PFSK-1 (cell line): ENCODE data around the gene CD276.

Experiments used
- FOXP2 ChIP-seq: optimal IDR thresholded peaks from 2 replicates; pipeline ENCODE3; 2011; ENCODE audit warnings: borderline replicate concordance, control low read depth, inconsistent platforms; ENCODE audit not compliant: insufficient read depth; ENCODE audit errors: extremely low read length, extremely low read depth
- POLR2AphosphoS5 ChIP-seq: IDR thresholded peaks from 2 replicates; pipeline ENCODE4 v1.6.1; 2012; ENCODE audit warnings: low read depth, mild to moderate bottlenecking, control low read depth, low read length, moderate library complexity
- REST ChIP-seq, 2 experiments: IDR thresholded peaks; 2 replicates each; pipeline versions ENCODE4 v1.6.1 to v1.8.0; 2011 to 2012; ENCODE audit warnings: low read depth in 2 of 2, low read length in 2 of 2, control low read depth in 1 of 2, inconsistent platforms in 1 of 2, mild to moderate bottlenecking in 1 of 2, moderate library complexity in 1 of 2; ENCODE audit not compliant: insufficient read depth in 1 of 2
- SIN3A ChIP-seq: IDR thresholded peaks from 2 replicates; pipeline ENCODE4 v1.6.1; 2012; ENCODE audit warnings: mild to moderate bottlenecking, low read length, moderate library complexity, borderline replicate concordance; ENCODE audit not compliant: insufficient read depth
- TAF1 ChIP-seq: IDR thresholded peaks from 2 replicates; pipeline ENCODE4 v1.6.1; 2012; ENCODE audit warnings: low read length, control low read depth, borderline replicate concordance; ENCODE audit not compliant: insufficient read depth

CD276 gene

GRCh38 chr15:73760330-73761329 is 76.4 kb downstream of the CD276 start:
- TF ChIP-seq POLR2AphosphoS5 (no peak), REST (IDR thresholded peaks at IDR 0.05; ENCODE audit: insufficient read depth in 1 of 2, low read depth in 2 of 2, low read length in 2 of 2) (no peak), TAF1 (no peak), SIN3A (no peak), FOXP2 (no peak)

- TF ChIP-seq TAF1 (no peak), FOXP2 (no peak), POLR2AphosphoS5 (no peak), REST (IDR thresholded peaks at IDR 0.05; ENCODE audit: insufficient read depth in 1 of 2, low read depth in 2 of 2, low read length in 2 of 2) (no peak), SIN3A (no peak)
Observed at GRCh38 chr15:73763931-73764330, 79.7 kb downstream of the CD276 start.
